ENCODE data around the gene IQGAP3. TPM values are rescaled to one million over a fixed set of nuclear protein-coding genes. Genes with fewer than 3 reads are reported as not detected.
"Not testable (repeated sequence)": the region's sequence is repeated elsewhere in the genome, so short reads cannot be mapped to it uniquely, and the experiment has no call there.

Gene IQGAP3
- total RNA-seq, 2 experiments from 2014 or later = 13.5 to 14.9 TPM

- Mint-ChIP-seq H3K4me3 (no peak overlapping the region), H3K9me3 (no peaks in the 10 kb centered on the region), H3K36me3 (peaks cover 2% of the 10 kb centered on the region), H3K4me1 (no peaks in the 10 kb centered on the region), H3K27ac (no peak overlapping the region), H3K27me3 (no peaks in the 10 kb centered on the region)
- no peak for DNase-seq
Measured at GRCh38 chr1:156565519-156565918, 6.8 kb downstream of the IQGAP3 start.

- Mint-ChIP-seq H3K36me3 (no peaks in the 10 kb centered on the region), H3K9me3 (no peaks in the 10 kb centered on the region), H3K27me3 (no peaks in the 10 kb centered on the region), H3K4me1 (no peaks in the 10 kb centered on the region), H3K4me3 (no peak overlapping the region), H3K27ac (no peak overlapping the region)
- no peak for DNase-seq
Measured at GRCh38 chr1:156560585-156561163, 11.7 kb downstream of the IQGAP3 start.

- no peaks in the 10 kb centered on the region for H3K4me1 Mint-ChIP-seq
- H3K27me3 Mint-ChIP-seq = no peaks in the 10 kb centered on the region
- H3K27ac Mint-ChIP-seq = no peak overlapping the region
- peaks cover 2% of the 10 kb centered on the region for H3K36me3 Mint-ChIP-seq
- no peak for DNase-seq
- no peaks in the 10 kb centered on the region for H3K9me3 Mint-ChIP-seq
- H3K4me3 Mint-ChIP-seq = no peak overlapping the region
Measured at GRCh38 chr1:156559797-156560385, 12.5 kb downstream of the IQGAP3 start.

- Mint-ChIP-seq H3K27me3 (no peaks in the 10 kb centered on the region), H3K36me3 (peaks cover 2% of the 10 kb centered on the region), H3K9me3 (no peaks in the 10 kb centered on the region), H3K27ac (no peak overlapping the region), H3K4me3 (no peak overlapping the region), H3K4me1 (no peaks in the 10 kb centered on the region)
- no peak for DNase-seq
Measured at GRCh38 chr1:156559086-156559796, 13.1 kb downstream of the IQGAP3 start.

GRCh38 chr1:156556354-156556753 lies 16.0 kb downstream of the IQGAP3 start:
- no peak overlapping the region for H3K27ac Mint-ChIP-seq
- no peaks in the 10 kb centered on the region for H3K9me3 Mint-ChIP-seq
- no peaks in the 10 kb centered on the region for H3K27me3 Mint-ChIP-seq
- DNase-seq = no peak
- H3K4me3 Mint-ChIP-seq = no peak overlapping the region
- peaks cover 2% of the 10 kb centered on the region for H3K36me3 Mint-ChIP-seq
- H3K4me1 Mint-ChIP-seq = no peaks in the 10 kb centered on the region

GRCh38 chr1:156555715-156556114 lies 16.6 kb downstream of the IQGAP3 start:
- H3K4me1 Mint-ChIP-seq = no peaks in the 10 kb centered on the region
- H3K9me3 Mint-ChIP-seq = no peaks in the 10 kb centered on the region
- peaks cover 2% of the 10 kb centered on the region for H3K36me3 Mint-ChIP-seq
- DNase-seq = no peak
- H3K27ac Mint-ChIP-seq = no peak overlapping the region
- no peak overlapping the region for H3K4me3 Mint-ChIP-seq
- H3K27me3 Mint-ChIP-seq = no peaks in the 10 kb centered on the region

GRCh38 chr1:156554971-156555370 lies 17.4 kb downstream of the IQGAP3 start:
- DNase-seq = no peak
- Mint-ChIP-seq H3K9me3 (no peaks in the 10 kb centered on the region), H3K27ac (no peak overlapping the region), H3K36me3 (peaks cover 2% of the 10 kb centered on the region), H3K4me1 (no peaks in the 10 kb centered on the region), H3K4me3 (no peak overlapping the region), H3K27me3 (no peaks in the 10 kb centered on the region)

- no peak for DNase-seq
- Mint-ChIP-seq H3K9me3 (no peaks in the 10 kb centered on the region), H3K4me1 (no peaks in the 10 kb centered on the region), H3K4me3 (no peak overlapping the region), H3K36me3 (peaks cover 2% of the 10 kb centered on the region), H3K27me3 (no peaks in the 10 kb centered on the region), H3K27ac (no peak overlapping the region)
Measured at GRCh38 chr1:156553860-156554485, 18.4 kb downstream of the IQGAP3 start.

- not testable (repeated sequence) for H3K4me1 Mint-ChIP-seq, DNase-seq, H3K4me3 Mint-ChIP-seq, H3K36me3 Mint-ChIP-seq, H3K27me3 Mint-ChIP-seq, H3K27ac Mint-ChIP-seq, H3K9me3 Mint-ChIP-seq
Measured at GRCh38 chr1:156552937-156553336, 19.4 kb downstream of the IQGAP3 start.

GRCh38 chr1:156552518-156552917 lies 19.8 kb downstream of the IQGAP3 start:
- Mint-ChIP-seq H3K27ac (no peak overlapping the region), H3K36me3 (peaks cover 2% of the 10 kb centered on the region), H3K9me3 (no peaks in the 10 kb centered on the region), H3K4me3 (no peak overlapping the region), H3K4me1 (no peaks in the 10 kb centered on the region), H3K27me3 (no peaks in the 10 kb centered on the region)
- no peak for DNase-seq

- H3K9me3 Mint-ChIP-seq = no peaks in the 10 kb centered on the region
- no peak overlapping the region for H3K27ac Mint-ChIP-seq
- H3K27me3 Mint-ChIP-seq = no peaks in the 10 kb centered on the region
- H3K36me3 Mint-ChIP-seq = peaks cover 2% of the 10 kb centered on the region
- no peak overlapping the region for H3K4me3 Mint-ChIP-seq
- H3K4me1 Mint-ChIP-seq = no peaks in the 10 kb centered on the region
- DNase-seq = no peak
Measured at GRCh38 chr1:156551869-156552268, 20.5 kb downstream of the IQGAP3 start.

GRCh38 chr1:156551066-156551643 lies 21.2 kb downstream of the IQGAP3 start:
- no peaks in the 10 kb centered on the region for H3K4me1 Mint-ChIP-seq
- DNase-seq = no peak
- H3K4me3 Mint-ChIP-seq = no peak overlapping the region
- no peak overlapping the region for H3K27ac Mint-ChIP-seq
- no peaks in the 10 kb centered on the region for H3K9me3 Mint-ChIP-seq
- peaks cover 2% of the 10 kb centered on the region for H3K36me3 Mint-ChIP-seq
- H3K27me3 Mint-ChIP-seq = no peaks in the 10 kb centered on the region

GRCh38 chr1:156550346-156550745 lies 22.0 kb downstream of the IQGAP3 start:
- H3K27me3 Mint-ChIP-seq = no peaks in the 10 kb centered on the region
- DNase-seq = no peak
- H3K36me3 Mint-ChIP-seq = peaks cover 2% of the 10 kb centered on the region
- no peaks in the 10 kb centered on the region for H3K9me3 Mint-ChIP-seq
- no peak overlapping the region for H3K4me3 Mint-ChIP-seq
- H3K27ac Mint-ChIP-seq = no peak overlapping the region
- no peaks in the 10 kb centered on the region for H3K4me1 Mint-ChIP-seq

- no peaks in the 10 kb centered on the region for H3K9me3 Mint-ChIP-seq
- H3K4me3 Mint-ChIP-seq = no peak overlapping the region
- H3K4me1 Mint-ChIP-seq = no peaks in the 10 kb centered on the region
- DNase-seq = no peak
- no peaks in the 10 kb centered on the region for H3K27me3 Mint-ChIP-seq
- H3K27ac Mint-ChIP-seq = no peak overlapping the region
- H3K36me3 Mint-ChIP-seq = no peaks in the 10 kb centered on the region
Measured at GRCh38 chr1:156549831-156550230, 22.5 kb downstream of the IQGAP3 start.

GRCh38 chr1:156549390-156549789 lies 23.0 kb downstream of the IQGAP3 start:
- no peaks in the 10 kb centered on the region for H3K9me3 Mint-ChIP-seq
- no peaks in the 10 kb centered on the region for H3K36me3 Mint-ChIP-seq
- H3K27me3 Mint-ChIP-seq = no peaks in the 10 kb centered on the region
- no peak overlapping the region for H3K4me3 Mint-ChIP-seq
- H3K4me1 Mint-ChIP-seq = no peaks in the 10 kb centered on the region
- no peak for DNase-seq
- H3K27ac Mint-ChIP-seq = no peak overlapping the region

All from activated naive CD8-positive, alpha-beta T cell treated with anti-CD3 and anti-CD28 coated beads for 36 hours (primary cell).